Putamen (tissue), 1 donor: Measurements from ENCODE around the gene TMPRSS12.
A peak's percentile ranks its signal among the peaks of the same experiment; 100 is the strongest.
"Not testable (repeated sequence)": the region's sequence is repeated elsewhere in the genome, so short reads cannot be mapped to it uniquely, and the experiment has no call there.

Experiments
- DNase-seq: peaks from one replicate; pipeline ENCODE4 v3.0.0-alpha.2; 2016; ENCODE audit warnings: low spot score

TMPRSS12 gene, protein sequence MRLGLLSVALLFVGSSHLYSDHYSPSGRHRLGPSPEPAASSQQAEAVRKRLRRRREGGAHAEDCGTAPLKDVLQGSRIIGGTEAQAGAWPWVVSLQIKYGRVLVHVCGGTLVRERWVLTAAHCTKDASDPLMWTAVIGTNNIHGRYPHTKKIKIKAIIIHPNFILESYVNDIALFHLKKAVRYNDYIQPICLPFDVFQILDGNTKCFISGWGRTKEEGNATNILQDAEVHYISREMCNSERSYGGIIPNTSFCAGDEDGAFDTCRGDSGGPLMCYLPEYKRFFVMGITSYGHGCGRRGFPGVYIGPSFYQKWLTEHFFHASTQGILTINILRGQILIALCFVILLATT

DNA sequence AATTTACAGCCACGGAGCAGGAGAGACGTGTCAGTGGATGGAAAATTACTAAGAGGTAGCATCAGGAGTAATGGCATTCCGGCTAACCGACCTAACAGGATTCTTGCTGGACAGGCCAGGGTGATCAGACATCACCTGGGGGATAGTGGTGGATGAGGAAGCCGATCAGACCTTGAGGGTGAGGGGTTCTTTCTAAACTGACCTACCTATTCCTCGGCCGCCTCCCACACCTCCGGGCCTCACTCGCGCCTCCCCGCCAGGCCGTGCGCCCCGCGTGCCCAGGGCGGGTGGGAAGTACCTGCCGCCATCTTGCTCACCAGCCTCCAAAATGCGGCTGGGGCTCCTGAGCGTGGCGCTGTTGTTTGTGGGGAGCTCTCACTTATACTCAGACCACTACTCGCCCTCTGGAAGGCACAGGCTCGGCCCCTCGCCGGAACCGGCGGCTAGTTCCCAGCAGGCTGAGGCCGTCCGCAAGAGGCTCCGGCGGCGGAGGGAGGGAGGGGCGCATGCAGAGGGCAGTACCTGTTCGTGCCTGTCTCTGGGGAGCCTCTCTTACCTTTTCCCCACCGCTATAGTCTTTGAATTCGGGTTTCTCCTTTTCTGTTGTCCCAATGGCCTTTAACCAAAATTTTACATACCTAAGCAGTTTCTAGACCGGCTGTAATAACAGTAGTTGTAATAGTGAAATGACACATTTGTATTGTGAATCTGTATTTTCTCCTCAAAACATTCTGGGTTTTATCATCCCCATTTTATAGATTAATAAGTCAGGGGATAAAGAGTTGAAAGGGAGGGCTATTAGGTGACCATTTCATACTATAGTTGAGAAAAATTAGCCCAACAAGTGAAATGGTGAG, at the start of gene TMPRSS12:
TMPRSS12 (plus strand) TSS at position 290 of the 857 bp plus-strand sequence; CDS start at position 329, 39 bp downstream.
- no peak for DNase-seq

DNA sequence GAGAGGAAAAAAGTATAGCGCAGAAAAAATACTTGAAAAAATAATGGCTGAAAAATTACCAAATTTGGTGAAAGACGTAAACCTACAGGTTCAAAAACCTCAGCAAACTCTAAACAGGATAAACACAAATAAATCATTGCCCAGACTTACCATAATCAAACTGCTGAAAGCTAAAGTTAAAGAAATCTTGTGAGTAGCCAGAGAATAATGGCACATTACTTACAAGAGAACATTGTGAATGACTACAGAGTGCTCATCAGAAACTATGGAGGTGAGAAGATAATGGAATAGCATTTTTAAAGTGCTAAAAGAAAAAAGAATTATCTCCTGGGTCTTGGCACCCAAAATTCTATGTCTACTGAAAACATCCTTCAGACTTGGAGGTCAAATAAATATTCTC, 42.8 kb upstream of the TMPRSS12 start:
- no peak for DNase-seq

DNA sequence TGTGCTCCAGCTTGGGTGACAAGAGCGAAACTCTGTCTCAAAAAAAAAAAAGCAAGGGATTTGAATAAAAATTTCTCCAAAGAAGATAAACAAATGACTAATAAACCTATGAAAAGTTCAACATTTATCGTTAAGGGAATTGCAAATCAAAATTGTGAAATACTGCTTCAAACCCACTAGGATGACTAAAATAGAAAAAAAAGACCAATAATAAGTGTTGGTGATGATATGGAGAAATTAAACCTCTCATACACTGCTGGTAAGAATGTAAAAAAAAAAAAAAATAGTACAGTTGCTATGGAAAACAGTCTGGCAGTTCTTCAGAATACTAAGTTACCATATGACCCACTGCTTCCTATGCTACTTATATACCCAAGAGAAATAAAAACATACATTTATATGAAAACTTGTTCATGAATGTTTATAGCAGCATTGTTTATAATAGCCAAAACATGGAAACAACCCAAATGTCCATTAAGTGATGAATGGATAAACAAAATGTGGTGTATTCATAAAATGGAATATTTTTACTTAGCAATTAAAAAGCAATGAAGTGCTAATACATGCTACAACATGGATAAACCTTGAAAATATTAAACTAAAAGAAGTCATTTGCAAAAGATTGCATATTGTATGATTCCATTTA, 39.4 kb upstream of the TMPRSS12 start:
- no peak for DNase-seq

DNA sequence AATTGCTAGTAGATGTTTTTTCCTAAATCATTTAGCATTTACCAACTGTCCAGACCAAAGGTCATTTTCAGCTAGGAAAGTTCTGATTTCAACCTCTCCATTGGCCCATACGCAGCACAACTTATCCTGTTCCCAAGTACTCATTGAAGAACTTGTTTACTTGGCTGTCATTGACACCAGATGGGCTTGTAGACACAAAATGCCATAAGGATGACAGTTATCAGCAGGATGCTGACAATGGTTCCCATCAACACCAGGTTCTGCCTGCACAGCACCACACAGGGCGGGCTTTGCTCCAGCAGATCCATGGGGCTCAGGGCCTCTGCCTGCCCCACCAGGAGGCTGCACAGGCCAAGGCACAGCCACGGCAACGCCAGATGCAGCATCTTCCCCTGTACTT, 36.5 kb upstream of the TMPRSS12 start:
- DNase-seq: no peak

DNA sequence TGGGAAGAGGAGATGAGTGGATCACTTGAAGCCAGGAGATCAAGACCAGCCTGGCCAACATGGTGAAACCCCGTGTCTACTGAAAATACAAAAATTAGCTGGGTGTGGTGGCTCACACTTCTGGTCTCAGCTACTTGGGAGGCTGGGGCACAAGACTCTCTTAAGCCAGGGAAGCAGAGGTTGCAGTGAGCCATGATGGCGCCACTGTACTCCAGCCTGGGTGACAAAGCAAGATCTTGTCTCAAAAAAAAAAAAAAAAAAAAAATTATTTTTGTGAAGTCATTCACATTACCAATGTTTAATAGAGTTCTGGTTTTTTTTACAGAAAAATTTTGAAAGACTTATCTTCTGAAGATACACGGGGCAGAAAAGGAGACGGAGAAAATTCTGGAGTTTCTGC, 33.6 kb upstream of the TMPRSS12 start:
- DNase-seq: not testable (repeated sequence)

DNA sequence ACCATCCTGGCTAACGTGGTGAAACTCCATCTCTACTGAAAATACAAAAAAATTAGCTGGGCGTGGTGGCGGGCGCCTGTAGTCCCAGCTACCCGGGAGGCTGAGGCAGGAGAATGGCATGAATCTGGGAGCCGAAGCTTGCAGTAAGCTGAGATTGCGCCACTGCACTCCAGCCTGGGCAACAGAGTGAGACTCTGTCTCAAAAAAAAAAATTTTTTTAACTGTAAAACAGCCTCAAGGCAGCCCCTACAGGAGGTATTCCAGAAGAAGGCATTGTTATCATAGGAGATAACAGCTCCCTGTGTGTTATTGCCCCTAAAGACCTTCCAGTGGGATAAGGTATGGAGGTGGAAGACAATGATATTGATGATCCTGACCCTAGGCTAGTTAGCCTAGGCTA, 27.8 kb upstream of the TMPRSS12 start:
- not testable (repeated sequence) for DNase-seq

DNA sequence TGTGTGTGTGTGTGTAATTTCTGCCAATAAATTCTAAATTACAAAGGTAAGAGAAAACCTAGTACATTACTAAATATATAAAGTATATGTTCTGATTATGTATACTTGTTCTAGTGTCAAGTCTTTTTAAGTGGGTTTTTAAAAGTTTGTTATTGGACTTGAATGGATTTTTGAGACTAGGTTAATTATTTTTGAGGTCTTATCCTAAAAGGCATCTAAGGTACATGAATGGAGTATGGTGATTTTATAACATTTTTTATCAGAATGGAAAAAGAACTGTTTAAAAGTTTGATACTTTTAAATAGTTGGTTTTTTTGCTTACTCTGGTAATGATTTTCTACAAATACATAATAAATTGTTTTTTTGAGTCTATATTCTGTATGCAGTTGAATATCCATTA, 22.5 kb upstream of the TMPRSS12 start:
- DNase-seq: no peak

- DNase-seq: no peak
Observed at GRCh38 chr12:50822082-50822481, 20.6 kb upstream of the TMPRSS12 start.

GRCh38 chr12:50823724-50824123, 19.0 kb upstream of the TMPRSS12 start:
- not testable (repeated sequence) for DNase-seq

DNA sequence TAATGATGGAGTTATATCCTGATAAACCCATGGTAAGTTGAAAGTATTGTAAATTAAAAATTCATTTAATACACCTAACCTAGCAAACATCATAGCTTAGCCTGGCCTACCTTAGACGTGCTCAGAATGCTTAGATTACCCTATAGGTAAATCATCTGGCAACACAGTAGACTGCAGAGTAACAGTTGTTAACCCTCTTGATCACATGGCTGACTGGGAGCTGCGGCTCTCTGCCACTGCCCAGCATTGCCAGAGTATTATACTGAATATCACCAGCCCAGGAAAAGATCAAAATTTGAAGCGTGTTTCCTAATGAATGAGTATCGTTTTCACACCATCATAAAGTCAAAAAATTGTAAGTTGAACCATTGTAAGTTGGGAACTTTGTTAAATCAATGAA, 17.8 kb upstream of the TMPRSS12 start:
- no peak for DNase-seq

- DNase-seq: peak; percentile 42
Observed at GRCh38 chr12:50825372-50825838, 17.3 kb upstream of the TMPRSS12 start.

GRCh38 chr12:50828121-50828520, 14.6 kb upstream of the TMPRSS12 start:
- no peak for DNase-seq

DNA sequence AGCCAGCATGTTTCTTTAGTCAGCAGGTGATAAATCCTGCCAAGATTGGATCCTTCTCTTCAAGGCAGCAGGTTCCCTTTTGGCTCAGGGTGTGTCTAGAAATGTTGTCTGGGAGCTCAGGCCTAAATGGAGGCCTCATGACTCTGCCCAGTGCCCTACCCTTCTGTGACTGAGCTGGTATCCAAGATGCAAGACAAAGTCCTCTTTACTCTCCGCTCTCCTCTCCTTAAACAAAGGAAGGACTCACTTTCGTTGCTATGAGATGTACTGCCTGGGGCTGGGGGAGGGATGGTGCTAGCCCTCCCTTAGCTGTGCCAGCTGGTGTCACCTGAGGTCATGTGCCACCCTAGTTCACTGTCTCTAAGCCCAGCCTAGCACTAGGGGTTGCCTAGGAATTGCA, 13.8 kb upstream of the TMPRSS12 start:
- DNase-seq: no peak

- not testable (repeated sequence) for DNase-seq
Observed at GRCh38 chr12:50833801-50834200, 8.9 kb upstream of the TMPRSS12 start.

DNA sequence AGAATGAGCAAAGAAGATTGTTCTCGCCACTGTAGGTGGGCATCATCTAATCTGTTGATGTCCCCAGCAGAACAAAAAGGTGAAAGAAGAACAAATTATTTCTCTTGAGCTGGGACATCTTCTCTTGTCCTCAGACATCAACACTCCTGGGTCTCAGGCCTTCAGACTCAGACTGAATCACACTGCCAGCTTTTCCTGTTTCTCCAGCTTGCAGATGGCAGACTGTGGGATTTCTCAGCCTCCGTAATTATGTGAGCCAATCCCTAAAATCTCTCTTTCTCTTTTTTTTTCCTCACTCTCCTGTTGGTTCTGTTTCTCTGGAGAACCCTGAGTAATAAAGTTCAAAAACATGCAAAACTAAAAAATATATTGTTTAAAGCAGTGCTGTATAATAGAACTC, 3.7 kb upstream of the TMPRSS12 start:
- no peak for DNase-seq

GRCh38 chr12:50840809-50841487, 1.8 kb upstream of the TMPRSS12 start:
- no peak for DNase-seq

DNA sequence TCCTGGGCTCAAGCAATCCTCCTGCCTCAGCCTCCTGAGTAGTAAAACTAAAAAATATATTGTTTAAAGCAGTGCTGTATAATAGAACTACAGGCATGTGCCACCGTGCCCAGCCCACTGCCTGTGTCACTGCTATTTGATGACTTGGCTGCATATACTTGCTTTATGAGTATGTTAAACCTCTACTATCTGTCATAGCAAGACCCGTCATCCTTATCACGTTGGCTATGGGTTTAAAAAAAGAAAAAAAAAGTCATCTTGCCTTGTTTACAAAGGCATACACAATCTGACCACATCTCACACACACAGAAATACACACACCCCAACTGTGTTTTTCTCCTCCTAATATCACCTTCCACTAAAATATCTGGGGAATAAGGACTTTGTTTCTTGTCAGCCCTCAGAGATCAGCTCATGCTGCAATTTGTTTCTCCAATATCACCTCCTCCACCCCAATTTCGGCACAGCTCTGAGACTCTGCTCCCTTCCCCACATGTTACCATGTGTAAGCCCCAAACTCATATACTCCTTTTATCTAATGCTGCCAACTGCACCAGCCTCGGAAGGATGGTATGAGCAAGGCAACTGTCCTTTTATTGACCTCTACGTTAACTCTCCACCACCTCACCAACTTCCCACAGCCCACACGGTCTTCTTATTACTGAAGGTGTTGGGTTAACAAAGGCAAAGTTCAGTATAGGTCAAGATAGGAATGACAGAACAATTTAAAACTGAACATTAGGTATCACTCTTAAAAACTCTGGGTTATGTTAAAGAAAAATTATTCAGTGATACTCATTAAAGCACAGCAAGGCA, 802 bp upstream of the TMPRSS12 start:
- DNase-seq: no peak

GRCh38 chr12:50845021-50845647, 2.4 kb downstream of the TMPRSS12 start:
- no peak for DNase-seq

DNA sequence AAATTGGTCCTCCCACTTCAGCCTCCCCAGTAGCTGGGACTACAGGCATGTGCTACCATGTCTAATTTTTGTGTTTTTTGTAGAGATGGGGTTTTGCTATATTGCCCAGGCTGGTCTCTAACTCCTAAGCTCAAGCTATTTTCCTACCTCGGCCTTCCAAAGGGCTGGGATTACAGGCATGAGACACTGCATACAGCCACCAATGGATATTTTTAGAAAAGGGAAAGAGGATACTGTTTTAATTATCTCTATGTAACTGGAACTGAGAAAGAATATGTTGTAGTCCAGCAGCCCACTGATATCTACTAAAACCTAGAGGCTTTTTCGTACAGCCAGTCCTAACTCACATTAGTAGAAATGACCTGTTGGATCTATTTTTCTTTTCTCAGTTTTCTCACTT, 6.2 kb downstream of the TMPRSS12 start:
- no peak for DNase-seq

DNA sequence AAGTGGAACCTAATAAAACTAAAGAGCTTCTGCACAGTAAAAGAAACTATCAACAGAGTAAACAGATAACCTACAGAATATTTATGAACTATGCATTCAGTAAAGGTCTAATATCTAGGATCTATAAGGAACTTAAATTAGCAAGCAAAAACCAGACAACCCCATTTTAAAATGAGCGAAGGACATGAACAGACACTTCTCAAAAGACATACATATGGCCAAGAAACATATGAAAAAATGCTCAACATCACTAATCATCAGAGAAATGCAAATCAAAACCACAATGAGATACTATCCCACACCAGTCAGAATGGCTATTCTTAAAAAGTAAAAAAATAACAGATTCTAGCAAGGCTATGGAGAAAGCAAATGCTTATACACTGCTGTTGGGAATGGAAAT, 12.5 kb downstream of the TMPRSS12 start:
- DNase-seq: not testable (repeated sequence)

- not testable (repeated sequence) for DNase-seq
Observed at GRCh38 chr12:50855679-50856078, 13.0 kb downstream of the TMPRSS12 start.
